ENCODE results near the gene RPS17.

The RPS17 gene

DNA sequence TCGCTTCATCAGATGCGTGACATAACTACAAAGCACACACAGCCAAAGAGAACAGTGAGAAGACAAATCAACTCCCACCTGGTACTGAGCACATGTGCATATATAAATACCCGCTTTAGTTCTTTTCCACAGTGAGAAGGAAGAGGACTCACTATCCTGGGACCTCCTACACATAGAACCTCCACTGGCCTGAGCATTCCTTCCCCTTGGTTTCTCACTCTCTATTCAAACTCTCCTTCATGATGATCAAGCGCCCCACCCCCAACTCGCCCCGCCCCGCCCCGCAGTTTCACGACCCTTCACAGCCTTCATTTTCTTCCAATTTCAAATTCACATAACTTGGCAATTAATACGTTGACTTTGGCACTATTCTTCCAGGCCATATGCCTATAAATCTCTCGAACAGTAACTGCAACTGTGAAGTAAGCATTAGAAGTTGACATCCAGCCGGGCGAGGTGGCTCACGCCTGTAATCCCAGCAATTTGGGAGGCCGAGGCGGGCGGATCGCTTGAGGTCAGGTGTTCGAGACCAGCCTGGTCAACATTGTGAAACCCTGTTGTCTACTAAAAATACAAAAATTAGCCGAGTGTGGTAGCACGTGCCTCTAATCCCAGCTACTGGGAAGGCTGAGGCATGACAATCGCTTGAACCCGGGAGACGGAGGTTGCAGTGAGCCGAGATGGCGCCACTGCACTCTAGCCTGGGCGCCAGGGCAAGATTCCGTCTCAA is 1.1 kb downstream of the RPS17 start:
- Histone ChIP-seq H3K4me3 (ENCODE audit: low read length, poor library complexity, severe bottlenecking) (peak overlapping the region; percentile 99), H3K36me3 (ENCODE audit: insufficient read depth, low read length) (peaks cover 42% of the 10 kb centered on the region; the same call in 1 of the 2 replicates), H3K4me1 (ENCODE audit: insufficient read depth, low read length, poor library complexity, severe bottlenecking) (peaks cover 26% of the 10 kb centered on the region), H3F3A (ENCODE audit: low read depth) (0 out of 2 replicates have a peak, but pooled peaks cover 8% of the 10 kb centered on the region), H3K9ac (ENCODE audit: low read depth, low read length, poor library complexity, severe bottlenecking) (peak overlapping the region; percentile 99), H3K9me3 (ENCODE audit: insufficient read depth, low read depth, low read length) (no peaks in the 10 kb centered on the region), H2AFZ (ENCODE audit: low read length) (no peak overlapping the region), H3K79me2 (ENCODE audit: insufficient read depth, low read length) (peaks cover 59% of the 10 kb centered on the region), H4K20me1 (ENCODE audit: insufficient read depth, low read length, poor library complexity, severe bottlenecking) (peaks cover 48% of the 10 kb centered on the region), H3K27me3 (ENCODE audit: insufficient read depth, low read length, poor library complexity, severe bottlenecking) (peaks cover 10% of the 10 kb centered on the region), H3K4me2 (ENCODE audit: low read depth, low read length, poor library complexity, severe bottlenecking) (peak overlapping the region; percentile 83), H3K9me2 (replicated peaks; ENCODE audit: low read depth, low read length) (no peaks in the 10 kb centered on the region)
- TF ChIP-seq, protein P1, sequence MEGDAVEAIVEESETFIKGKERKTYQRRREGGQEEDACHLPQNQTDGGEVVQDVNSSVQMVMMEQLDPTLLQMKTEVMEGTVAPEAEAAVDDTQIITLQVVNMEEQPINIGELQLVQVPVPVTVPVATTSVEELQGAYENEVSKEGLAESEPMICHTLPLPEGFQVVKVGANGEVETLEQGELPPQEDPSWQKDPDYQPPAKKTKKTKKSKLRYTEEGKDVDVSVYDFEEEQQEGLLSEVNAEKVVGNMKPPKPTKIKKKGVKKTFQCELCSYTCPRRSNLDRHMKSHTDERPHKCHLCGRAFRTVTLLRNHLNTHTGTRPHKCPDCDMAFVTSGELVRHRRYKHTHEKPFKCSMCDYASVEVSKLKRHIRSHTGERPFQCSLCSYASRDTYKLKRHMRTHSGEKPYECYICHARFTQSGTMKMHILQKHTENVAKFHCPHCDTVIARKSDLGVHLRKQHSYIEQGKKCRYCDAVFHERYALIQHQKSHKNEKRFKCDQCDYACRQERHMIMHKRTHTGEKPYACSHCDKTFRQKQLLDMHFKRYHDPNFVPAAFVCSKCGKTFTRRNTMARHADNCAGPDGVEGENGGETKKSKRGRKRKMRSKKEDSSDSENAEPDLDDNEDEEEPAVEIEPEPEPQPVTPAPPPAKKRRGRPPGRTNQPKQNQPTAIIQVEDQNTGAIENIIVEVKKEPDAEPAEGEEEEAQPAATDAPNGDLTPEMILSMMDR (conservative IDR thresholded peaks at IDR 0.05; ENCODE audit: low read length): no peak
- TF ChIP-seq EZH2phosphoT487 (IDR thresholded peaks at IDR 0.05; ENCODE audit: borderline replicate concordance): no peak

DNA sequence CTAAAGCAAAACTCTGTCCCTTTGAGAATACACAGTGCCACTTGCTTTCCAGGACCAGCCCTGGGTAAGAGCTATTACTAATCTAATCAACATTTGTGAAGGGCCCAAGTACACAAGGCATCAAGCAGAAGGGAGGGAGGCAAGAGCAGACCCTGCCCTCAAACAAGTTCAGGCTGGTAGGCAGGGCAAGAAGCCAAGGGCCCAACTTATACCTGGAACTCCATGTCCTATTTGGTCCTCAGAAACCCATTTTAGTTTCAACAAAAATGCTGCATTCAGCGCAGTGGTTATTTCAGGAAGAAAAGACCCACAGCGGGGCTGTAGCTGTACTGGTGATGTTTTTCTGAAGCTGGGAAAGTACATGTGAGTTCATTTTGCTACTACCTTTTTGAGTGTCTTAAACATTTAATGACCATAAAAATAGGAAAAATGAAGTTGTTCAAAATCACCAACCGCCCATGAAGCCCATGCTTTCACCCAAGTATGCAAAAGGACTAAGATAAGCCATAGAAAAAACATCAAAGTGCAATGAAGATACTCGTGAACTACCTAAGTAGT is 2.8 kb downstream of the RPS17 start:
- Histone ChIP-seq H2AFZ (ENCODE audit: low read length) (no peak overlapping the region), H3K9me3 (ENCODE audit: insufficient read depth, low read depth, low read length) (no peaks in the 10 kb centered on the region), H3K4me1 (ENCODE audit: insufficient read depth, low read length, poor library complexity, severe bottlenecking) (peaks cover 26% of the 10 kb centered on the region), H3K9me2 (replicated peaks; ENCODE audit: low read depth, low read length) (no peaks in the 10 kb centered on the region), H3K36me3 (ENCODE audit: insufficient read depth, low read length) (peaks cover 58% of the 10 kb centered on the region; the same call in 1 of the 2 replicates), H4K20me1 (ENCODE audit: insufficient read depth, low read length, poor library complexity, severe bottlenecking) (peaks cover 48% of the 10 kb centered on the region), H3K4me2 (ENCODE audit: low read depth, low read length, poor library complexity, severe bottlenecking) (peak overlapping the region; percentile 83), H3F3A (ENCODE audit: low read depth) (0 out of 2 replicates have a peak, but pooled peaks cover 8% of the 10 kb centered on the region), H3K79me2 (ENCODE audit: insufficient read depth, low read length) (peaks cover 59% of the 10 kb centered on the region), H3K27me3 (ENCODE audit: insufficient read depth, low read length, poor library complexity, severe bottlenecking) (peaks cover 10% of the 10 kb centered on the region), H3K9ac (ENCODE audit: low read depth, low read length, poor library complexity, severe bottlenecking) (peak overlapping the region; percentile 99), H3K4me3 (ENCODE audit: low read length, poor library complexity, severe bottlenecking) (peak overlapping the region; percentile 99)
- TF ChIP-seq, protein P1 (conservative IDR thresholded peaks at IDR 0.05; ENCODE audit: low read length): no peak
- TF ChIP-seq EZH2phosphoT487 (IDR thresholded peaks at IDR 0.05; ENCODE audit: borderline replicate concordance): no peak

DNA sequence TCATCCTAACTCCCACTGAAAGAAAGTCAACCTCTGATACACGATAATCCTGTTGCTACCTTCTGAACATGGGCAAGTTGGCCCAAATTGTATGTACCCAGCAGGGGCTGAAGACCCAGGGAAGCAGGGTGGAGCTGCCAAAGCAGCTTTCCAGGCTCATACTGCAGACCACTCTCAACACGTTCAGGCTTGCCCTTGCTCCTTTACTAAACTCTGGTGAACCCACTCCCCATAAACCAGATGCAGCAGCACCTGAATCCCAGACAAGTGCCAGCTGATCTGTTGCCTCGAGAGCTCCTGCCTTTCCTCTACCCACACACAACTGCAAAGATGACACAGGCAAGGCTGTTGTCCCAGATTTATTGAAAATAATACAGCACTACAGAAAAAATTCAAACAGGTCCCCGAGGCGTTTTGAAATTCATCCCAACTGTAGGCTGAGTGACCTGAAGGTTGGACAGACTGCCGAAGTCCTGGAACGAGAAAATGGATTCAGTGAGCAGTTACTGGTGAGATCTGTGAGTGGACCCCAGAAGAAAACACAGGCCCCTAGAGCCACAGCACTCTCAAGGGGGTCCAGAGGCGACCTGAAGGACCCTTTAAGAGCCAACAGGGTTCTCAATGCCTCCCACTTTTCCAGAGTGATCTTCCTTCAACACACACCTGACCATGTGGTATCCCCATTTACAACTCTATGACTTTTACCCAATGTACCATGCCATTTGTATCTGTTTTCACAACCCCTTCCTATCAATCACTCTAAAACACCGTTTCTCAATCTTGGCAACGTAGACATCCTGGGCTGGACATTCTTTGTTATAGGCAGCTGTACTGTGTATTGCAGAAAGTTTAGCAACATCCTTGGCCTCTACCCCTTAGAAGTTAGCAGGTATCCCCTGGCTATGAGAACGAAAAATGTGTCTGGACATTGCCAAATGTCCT is 3.6 kb downstream of the RPS17 start:
- Histone ChIP-seq H3K4me3 (ENCODE audit: low read length, poor library complexity, severe bottlenecking) (peak overlapping the region; percentile 99), H3K79me2 (ENCODE audit: insufficient read depth, low read length) (peaks cover 59% of the 10 kb centered on the region), H3K4me1 (ENCODE audit: insufficient read depth, low read length, poor library complexity, severe bottlenecking) (peaks cover 26% of the 10 kb centered on the region), H3K27me3 (ENCODE audit: insufficient read depth, low read length, poor library complexity, severe bottlenecking) (peaks cover 10% of the 10 kb centered on the region), H3K4me2 (ENCODE audit: low read depth, low read length, poor library complexity, severe bottlenecking) (peak overlapping the region; percentile 83), H3K36me3 (ENCODE audit: insufficient read depth, low read length) (peaks cover 59% of the 10 kb centered on the region; the same call in 1 of the 2 replicates), H4K20me1 (ENCODE audit: insufficient read depth, low read length, poor library complexity, severe bottlenecking) (peaks cover 48% of the 10 kb centered on the region), H2AFZ (ENCODE audit: low read length) (no peak overlapping the region), H3F3A (ENCODE audit: low read depth) (0 out of 2 replicates have a peak, but pooled peaks cover 8% of the 10 kb centered on the region), H3K9me2 (replicated peaks; ENCODE audit: low read depth, low read length) (no peaks in the 10 kb centered on the region), H3K9me3 (ENCODE audit: insufficient read depth, low read depth, low read length) (no peaks in the 10 kb centered on the region), H3K9ac (ENCODE audit: low read depth, low read length, poor library complexity, severe bottlenecking) (peak overlapping the region; percentile 99)
- TF ChIP-seq EZH2phosphoT487 (IDR thresholded peaks at IDR 0.05; ENCODE audit: borderline replicate concordance): no peak
- TF ChIP-seq, protein P1 (conservative IDR thresholded peaks at IDR 0.05; ENCODE audit: low read length): no peak

Data from Loucy (cell line).